ENCODE measurements around the gene NEK11. TPM values are rescaled to one million over a fixed set of nuclear protein-coding genes. Genes with fewer than 3 reads are reported as not detected.

The NEK11 gene
- total RNA-seq, 1 donor from 2014 or later, result 6.2 TPM

DNA sequence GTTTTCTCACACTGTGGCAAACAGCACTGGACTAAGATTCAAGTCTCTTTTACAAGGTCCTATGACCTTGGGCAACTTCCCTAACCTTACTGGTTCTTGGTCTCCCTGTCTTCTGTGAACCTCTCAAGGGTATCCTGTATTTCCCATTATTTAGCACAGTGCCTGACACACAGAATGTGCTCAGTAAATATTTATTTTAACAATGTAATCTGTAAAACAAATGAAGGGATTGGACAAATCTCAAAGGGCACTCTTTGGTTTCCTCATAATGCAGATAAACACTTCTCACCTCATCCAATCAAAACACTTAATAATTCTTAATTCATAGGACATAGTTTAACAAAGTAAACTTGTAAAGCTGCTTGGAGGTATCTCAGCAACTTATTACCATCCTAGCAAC is 367.7 kb downstream of the NEK11 start:
- no peaks in the 10 kb centered on the region for H3K36me3 Mint-ChIP-seq (ENCODE audit: unreplicated experiment)

DNA sequence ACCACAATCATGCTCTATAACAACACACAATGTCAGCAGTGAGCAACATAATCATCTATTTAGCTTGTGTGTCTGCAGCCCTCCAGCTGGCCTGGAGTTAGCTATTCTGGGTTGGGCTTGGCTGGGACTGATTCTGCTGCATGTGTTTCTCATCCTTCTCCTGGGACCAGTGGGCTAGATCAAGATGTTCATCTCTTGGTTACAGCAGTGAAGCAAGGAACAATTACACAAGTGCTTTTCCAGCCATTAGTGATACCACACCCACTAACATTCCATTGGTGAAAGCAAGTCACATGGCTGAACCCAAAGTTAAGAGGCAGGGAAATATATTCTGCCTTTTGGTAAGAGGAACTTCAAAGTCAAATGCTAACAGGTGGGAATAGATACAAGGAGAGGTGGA is 369.5 kb downstream of the NEK11 start:
- no peaks in the 10 kb centered on the region for H3K4me1 Mint-ChIP-seq (ENCODE audit: unreplicated experiment)
- no peaks in the 10 kb centered on the region for H3K9me3 Mint-ChIP-seq (ENCODE audit: unreplicated experiment)
- no peaks in the 10 kb centered on the region for H3K27me3 Mint-ChIP-seq (ENCODE audit: unreplicated experiment)
- TF ChIP-seq, protein P1, sequence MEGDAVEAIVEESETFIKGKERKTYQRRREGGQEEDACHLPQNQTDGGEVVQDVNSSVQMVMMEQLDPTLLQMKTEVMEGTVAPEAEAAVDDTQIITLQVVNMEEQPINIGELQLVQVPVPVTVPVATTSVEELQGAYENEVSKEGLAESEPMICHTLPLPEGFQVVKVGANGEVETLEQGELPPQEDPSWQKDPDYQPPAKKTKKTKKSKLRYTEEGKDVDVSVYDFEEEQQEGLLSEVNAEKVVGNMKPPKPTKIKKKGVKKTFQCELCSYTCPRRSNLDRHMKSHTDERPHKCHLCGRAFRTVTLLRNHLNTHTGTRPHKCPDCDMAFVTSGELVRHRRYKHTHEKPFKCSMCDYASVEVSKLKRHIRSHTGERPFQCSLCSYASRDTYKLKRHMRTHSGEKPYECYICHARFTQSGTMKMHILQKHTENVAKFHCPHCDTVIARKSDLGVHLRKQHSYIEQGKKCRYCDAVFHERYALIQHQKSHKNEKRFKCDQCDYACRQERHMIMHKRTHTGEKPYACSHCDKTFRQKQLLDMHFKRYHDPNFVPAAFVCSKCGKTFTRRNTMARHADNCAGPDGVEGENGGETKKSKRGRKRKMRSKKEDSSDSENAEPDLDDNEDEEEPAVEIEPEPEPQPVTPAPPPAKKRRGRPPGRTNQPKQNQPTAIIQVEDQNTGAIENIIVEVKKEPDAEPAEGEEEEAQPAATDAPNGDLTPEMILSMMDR (IDR thresholded peaks at IDR 0.05), result no peak
- H3K36me3 Mint-ChIP-seq (ENCODE audit: unreplicated experiment), result no peaks in the 10 kb centered on the region
- H3K27ac Mint-ChIP-seq (ENCODE audit: unreplicated experiment), result no peak overlapping the region
- no peak overlapping the region for H3K4me3 Mint-ChIP-seq (ENCODE audit: unreplicated experiment)
- DNase-seq (ENCODE audit: extremely low spot score, unreplicated experiment), result no peak

More for the DNA sequence above, 367.7 kb downstream of the NEK11 start:
- TF ChIP-seq, protein P1 (IDR thresholded peaks at IDR 0.05), result no peak
- Mint-ChIP-seq H3K27me3 (ENCODE audit: unreplicated experiment) (no peaks in the 10 kb centered on the region), H3K9me3 (ENCODE audit: unreplicated experiment) (no peaks in the 10 kb centered on the region), H3K4me1 (ENCODE audit: unreplicated experiment) (no peaks in the 10 kb centered on the region), H3K27ac (ENCODE audit: unreplicated experiment) (no peak overlapping the region), H3K4me3 (ENCODE audit: unreplicated experiment) (no peak overlapping the region)
- DNase-seq (ENCODE audit: extremely low spot score, unreplicated experiment), result no peak

DNA sequence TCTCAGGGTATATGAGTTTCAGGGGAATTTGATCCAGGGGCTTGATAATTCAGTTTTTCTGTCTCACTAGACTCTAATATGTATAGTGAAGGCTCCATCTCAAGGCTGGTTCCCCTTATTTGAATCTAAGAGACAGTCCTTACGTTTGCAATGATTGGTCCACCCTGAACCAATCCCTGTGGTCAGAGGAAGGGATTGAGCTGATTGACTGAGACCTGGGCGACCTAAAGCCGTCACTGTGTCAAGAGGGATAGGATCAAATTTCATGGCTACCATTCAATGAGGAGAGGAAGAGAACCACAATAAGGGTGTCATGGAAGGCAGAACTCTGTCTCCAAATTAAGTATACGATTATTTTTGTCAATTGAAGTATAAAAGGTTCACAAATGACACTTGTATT is 371.2 kb downstream of the NEK11 start:
- H3K4me3 Mint-ChIP-seq (ENCODE audit: unreplicated experiment), result no peak overlapping the region
- peaks cover 3% of the 10 kb centered on the region for H3K4me1 Mint-ChIP-seq (ENCODE audit: unreplicated experiment)
- H3K36me3 Mint-ChIP-seq (ENCODE audit: unreplicated experiment), result no peaks in the 10 kb centered on the region
- no peaks in the 10 kb centered on the region for H3K9me3 Mint-ChIP-seq (ENCODE audit: unreplicated experiment)
- H3K27ac Mint-ChIP-seq (ENCODE audit: unreplicated experiment), result no peak overlapping the region
- TF ChIP-seq, protein P1 (IDR thresholded peaks at IDR 0.05), result no peak
- no peaks in the 10 kb centered on the region for H3K27me3 Mint-ChIP-seq (ENCODE audit: unreplicated experiment)
- no peak for DNase-seq (ENCODE audit: extremely low spot score, unreplicated experiment)

Other genes with a start within 250 kb of the NEK11 start
- 68.3 and 69.2 TPM in 2 replicates for gene ATP2C1, start 132.8 kb upstream of the NEK11 start, total RNA-seq
- gene ASTE1, start 52 bp upstream of the NEK11 start, total RNA-seq, result 6.2 and 6.6 TPM in 2 replicates

Data from osteocyte (in vitro differentiated cells).